DND-41 (cell line): ENCODE measurements around the gene COL6A2.

Source experiments
- CTCF ChIP-seq: IDR thresholded peaks from 2 replicates; pipeline ENCODE4 v1.5.1; 2012; ENCODE audit warnings: borderline replicate concordance, low read length, moderate library complexity, mild to moderate bottlenecking; ENCODE audit not compliant: poor library complexity, severe bottlenecking; ENCODE audit errors: extremely low read depth
- EZH2 ChIP-seq: IDR thresholded peaks from 3 replicates; pipeline ENCODE4 v1.6.1; 2012; ENCODE audit warnings: borderline replicate concordance, low read depth, mild to moderate bottlenecking, moderate library complexity, low read length, inconsistent platforms; ENCODE audit not compliant: severe bottlenecking

- TF ChIP-seq CTCF (no peak), EZH2 (no peak)
These were observed 30.3 kb upstream of the COL6A2 start for GRCh38 chr21:46067505-46068201.
